Activated CD8-positive, alpha-beta T cell treated with anti-CD3 and anti-CD28 coated beads for 36 hours (primary cell): ENCODE results near the gene ACTC1. TPM values are rescaled to one million over a fixed set of nuclear protein-coding genes. Genes with fewer than 3 reads are reported as not detected.

Experiments used
- ATAC-seq: fragments of 200-7000 bp; cut with Tn5 transposase; one replicate; pipeline ENCODE4 v1.10.0; 2021; ENCODE audit warnings: mild to moderate bottlenecking, moderate library complexity
- CTCF ChIA-PET: fragments of 350-600 bp; sonication (Branson Sonifier 250); formaldehyde crosslinking; loops from one replicate; lab custom pipeline; 2021; ENCODE audit warnings: antibody characterized with exemption; lab: Charles Lee
- POLR2A ChIA-PET: fragments of 350-600 bp; sonication (Branson Sonifier 250); formaldehyde crosslinking; loops from one replicate; lab custom pipeline; 2021; ENCODE audit warnings: antibody characterized with exemption; lab: Charles Lee
- DNase-seq: peaks from one replicate; pipeline ENCODE4 v3.0.0-alpha.2; 2020
- H3K27ac Mint-ChIP-seq: one replicate; pipeline ENCODE4 v1.8.0; 2021; ENCODE audit warnings: mild to moderate bottlenecking, mixed read lengths
- H3K27me3 Mint-ChIP-seq: one replicate; pipeline ENCODE4 v1.8.0; 2021; ENCODE audit warnings: mixed read lengths
- H3K36me3 Mint-ChIP-seq: one replicate; pipeline ENCODE4 v1.8.0; 2021; ENCODE audit warnings: low read depth, mixed read lengths
- H3K4me1 Mint-ChIP-seq: one replicate; pipeline ENCODE4 v1.8.0; 2021; ENCODE audit warnings: low read depth, mixed read lengths
- H3K4me3 Mint-ChIP-seq: one replicate; pipeline ENCODE4 v1.8.0; 2021; ENCODE audit warnings: mild to moderate bottlenecking, moderate library complexity, mixed read lengths
- H3K9me3 Mint-ChIP-seq: one replicate; pipeline ENCODE4 v1.8.0; 2021; ENCODE audit warnings: mixed read lengths
- intact Hi-C: fragments of 100-400 bp; cut with micrococcal nuclease; formaldehyde crosslinking; loops from one replicate; pipeline ENCODE4 v1.10.0; 2022
- total RNA-seq, 2 experiments: library from RNA; stranded (reverse); gene quantifications; one replicate each; pipeline ENCODE4 v1.2.3, GENCODE V29; 2021
- TF ChIP-seq, protein P1 (sequence below): fragments of 200-600 bp; IDR thresholded peaks from one replicate; pipeline ENCODE4 v1.8.0; 2022; ENCODE audit warnings: antibody characterized with exemption, mild to moderate bottlenecking

ACTC1 gene
- total RNA-seq, 2 experiments from 2014 or later: not detected

DNA sequence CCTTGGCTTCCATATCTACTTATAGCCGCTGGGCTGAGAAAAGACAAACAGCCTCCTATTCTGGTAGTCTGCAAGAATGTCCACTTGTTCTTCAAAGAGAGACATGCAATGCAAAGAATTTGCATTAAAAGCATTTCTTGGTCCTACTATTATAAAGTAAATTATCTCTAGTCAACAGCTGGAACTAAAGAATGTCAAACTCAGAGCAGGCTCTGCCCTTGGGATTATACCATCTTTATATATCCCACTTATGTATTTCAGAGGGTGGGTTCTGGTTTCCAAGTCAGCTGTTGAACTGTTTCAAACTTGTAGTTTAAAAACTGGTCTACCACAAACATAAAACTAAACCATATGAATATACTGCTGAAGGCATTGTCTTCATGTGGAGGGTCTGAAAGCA, 7.0 kb upstream of the ACTC1 start:
- DNase-seq (no peak), ATAC-seq (no peak)
- H3K27me3 Mint-ChIP-seq: peaks cover 18% of the 10 kb centered on the region
- ChIA-PET CTCF (no interaction called here), POLR2A (no interaction called here)
- TF ChIP-seq, protein P1, sequence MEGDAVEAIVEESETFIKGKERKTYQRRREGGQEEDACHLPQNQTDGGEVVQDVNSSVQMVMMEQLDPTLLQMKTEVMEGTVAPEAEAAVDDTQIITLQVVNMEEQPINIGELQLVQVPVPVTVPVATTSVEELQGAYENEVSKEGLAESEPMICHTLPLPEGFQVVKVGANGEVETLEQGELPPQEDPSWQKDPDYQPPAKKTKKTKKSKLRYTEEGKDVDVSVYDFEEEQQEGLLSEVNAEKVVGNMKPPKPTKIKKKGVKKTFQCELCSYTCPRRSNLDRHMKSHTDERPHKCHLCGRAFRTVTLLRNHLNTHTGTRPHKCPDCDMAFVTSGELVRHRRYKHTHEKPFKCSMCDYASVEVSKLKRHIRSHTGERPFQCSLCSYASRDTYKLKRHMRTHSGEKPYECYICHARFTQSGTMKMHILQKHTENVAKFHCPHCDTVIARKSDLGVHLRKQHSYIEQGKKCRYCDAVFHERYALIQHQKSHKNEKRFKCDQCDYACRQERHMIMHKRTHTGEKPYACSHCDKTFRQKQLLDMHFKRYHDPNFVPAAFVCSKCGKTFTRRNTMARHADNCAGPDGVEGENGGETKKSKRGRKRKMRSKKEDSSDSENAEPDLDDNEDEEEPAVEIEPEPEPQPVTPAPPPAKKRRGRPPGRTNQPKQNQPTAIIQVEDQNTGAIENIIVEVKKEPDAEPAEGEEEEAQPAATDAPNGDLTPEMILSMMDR: no peak
- H3K4me1 Mint-ChIP-seq: peaks cover 5% of the 10 kb centered on the region
- peaks cover 2% of the 10 kb centered on the region for H3K9me3 Mint-ChIP-seq
- no peaks in the 10 kb centered on the region for H3K36me3 Mint-ChIP-seq
- H3K27ac Mint-ChIP-seq: no peak overlapping the region
- H3K4me3 Mint-ChIP-seq: no peak overlapping the region
- intact Hi-C loops: no loop called here

GRCh38 chr15:34799149-34800101, 4.1 kb upstream of the ACTC1 start:
- H3K36me3 Mint-ChIP-seq: no peaks in the 10 kb centered on the region
- intact Hi-C loops: no loop called here
- ATAC-seq (no peak), DNase-seq (no peak)
- H3K9me3 Mint-ChIP-seq: no peaks in the 10 kb centered on the region
- POLR2A ChIA-PET: no interaction called here
- H3K4me3 Mint-ChIP-seq: no peak overlapping the region
- H3K27ac Mint-ChIP-seq: no peak overlapping the region
- H3K27me3 Mint-ChIP-seq: peaks cover 20% of the 10 kb centered on the region
- CTCF ChIA-PET: no interaction called here
- TF ChIP-seq, protein P1: no peak
- H3K4me1 Mint-ChIP-seq: peaks cover 5% of the 10 kb centered on the region

- H3K36me3 Mint-ChIP-seq: no peaks in the 10 kb centered on the region
- no peak for ATAC-seq
- POLR2A ChIA-PET: no interaction called here
- H3K4me1 Mint-ChIP-seq: no peaks in the 10 kb centered on the region
- H3K4me3 Mint-ChIP-seq: no peak overlapping the region
- no peak overlapping the region for H3K27ac Mint-ChIP-seq
- peaks cover 34% of the 10 kb centered on the region for H3K27me3 Mint-ChIP-seq
- intact Hi-C loops: no loop called here
- TF ChIP-seq, protein P1: no peak
- CTCF ChIA-PET: no interaction called here
- H3K9me3 Mint-ChIP-seq: no peaks in the 10 kb centered on the region
- DNase-seq: no peak
These were observed 1.6 kb upstream of the ACTC1 start for GRCh38 chr15:34796847-34797435.

- TF ChIP-seq, protein P1: no peak
- intact Hi-C loops: no loop called here
- ChIA-PET CTCF (no interaction called here), POLR2A (no interaction called here)
- no peak overlapping the region for H3K27ac Mint-ChIP-seq
- H3K4me1 Mint-ChIP-seq: no peaks in the 10 kb centered on the region
- no peak for ATAC-seq
- peaks cover 37% of the 10 kb centered on the region for H3K27me3 Mint-ChIP-seq
- DNase-seq: no peak
- H3K36me3 Mint-ChIP-seq: no peaks in the 10 kb centered on the region
- H3K9me3 Mint-ChIP-seq: no peaks in the 10 kb centered on the region
- no peak overlapping the region for H3K4me3 Mint-ChIP-seq
These were observed 651 bp downstream of the ACTC1 start for GRCh38 chr15:34794590-34795206.

GRCh38 chr15:34793901-34794300, 1.4 kb downstream of the ACTC1 start:
- DNase-seq (no peak), ATAC-seq (no peak)
- TF ChIP-seq, protein P1: no peak
- H3K4me1 Mint-ChIP-seq: no peaks in the 10 kb centered on the region
- H3K4me3 Mint-ChIP-seq: no peak overlapping the region
- ChIA-PET CTCF (no interaction called here), POLR2A (no interaction called here)
- H3K27ac Mint-ChIP-seq: no peak overlapping the region
- peaks cover 41% of the 10 kb centered on the region for H3K27me3 Mint-ChIP-seq
- H3K36me3 Mint-ChIP-seq: no peaks in the 10 kb centered on the region
- intact Hi-C loops: no loop called here
- H3K9me3 Mint-ChIP-seq: no peaks in the 10 kb centered on the region
